ENCODE results near the gene TANGO2. TPM values are rescaled to one million over a fixed set of nuclear protein-coding genes. Genes with fewer than 3 reads are reported as not detected.

The TANGO2 gene
- total and polyA plus RNA-seq, 10 of the 15 experiments (the other 5 are each of a cell fraction or from before 2014, with no cell fraction given) = 4.0 to 24.8 (median 20.9) TPM

GRCh38 chr22:19988965-19989724 lies 31.8 kb upstream of the TANGO2 start (continued):
- TF ChIP-seq, protein P1, sequence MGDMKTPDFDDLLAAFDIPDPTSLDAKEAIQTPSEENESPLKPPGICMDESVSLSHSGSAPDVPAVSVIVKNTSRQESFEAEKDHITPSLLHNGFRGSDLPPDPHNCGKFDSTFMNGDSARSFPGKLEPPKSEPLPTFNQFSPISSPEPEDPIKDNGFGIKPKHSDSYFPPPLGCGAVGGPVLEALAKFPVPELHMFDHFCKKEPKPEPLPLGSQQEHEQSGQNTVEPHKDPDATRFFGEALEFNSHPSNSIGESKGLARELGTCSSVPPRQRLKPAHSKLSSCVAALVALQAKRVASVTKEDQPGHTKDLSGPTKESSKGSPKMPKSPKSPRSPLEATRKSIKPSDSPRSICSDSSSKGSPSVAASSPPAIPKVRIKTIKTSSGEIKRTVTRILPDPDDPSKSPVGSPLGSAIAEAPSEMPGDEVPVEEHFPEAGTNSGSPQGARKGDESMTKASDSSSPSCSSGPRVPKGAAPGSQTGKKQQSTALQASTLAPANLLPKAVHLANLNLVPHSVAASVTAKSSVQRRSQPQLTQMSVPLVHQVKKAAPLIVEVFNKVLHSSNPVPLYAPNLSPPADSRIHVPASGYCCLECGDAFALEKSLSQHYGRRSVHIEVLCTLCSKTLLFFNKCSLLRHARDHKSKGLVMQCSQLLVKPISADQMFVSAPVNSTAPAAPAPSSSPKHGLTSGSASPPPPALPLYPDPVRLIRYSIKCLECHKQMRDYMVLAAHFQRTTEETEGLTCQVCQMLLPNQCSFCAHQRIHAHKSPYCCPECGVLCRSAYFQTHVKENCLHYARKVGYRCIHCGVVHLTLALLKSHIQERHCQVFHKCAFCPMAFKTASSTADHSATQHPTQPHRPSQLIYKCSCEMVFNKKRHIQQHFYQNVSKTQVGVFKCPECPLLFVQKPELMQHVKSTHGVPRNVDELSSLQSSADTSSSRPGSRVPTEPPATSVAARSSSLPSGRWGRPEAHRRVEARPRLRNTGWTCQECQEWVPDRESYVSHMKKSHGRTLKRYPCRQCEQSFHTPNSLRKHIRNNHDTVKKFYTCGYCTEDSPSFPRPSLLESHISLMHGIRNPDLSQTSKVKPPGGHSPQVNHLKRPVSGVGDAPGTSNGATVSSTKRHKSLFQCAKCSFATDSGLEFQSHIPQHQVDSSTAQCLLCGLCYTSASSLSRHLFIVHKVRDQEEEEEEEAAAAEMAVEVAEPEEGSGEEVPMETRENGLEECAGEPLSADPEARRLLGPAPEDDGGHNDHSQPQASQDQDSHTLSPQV (IDR thresholded peaks at IDR 0.05) = no peak
- TF ChIP-seq SUPT20H (IDR thresholded peaks at IDR 0.05; ENCODE audit: borderline replicate concordance, control insufficient read depth, low read depth, low read length) (no peak), DPF2 (IDR thresholded peaks at IDR 0.05) (no peak), EZH2 (IDR thresholded peaks at IDR 0.05; ENCODE audit: borderline replicate concordance, control insufficient read depth, low read depth, low read length) (no peak), HDAC2 (IDR thresholded peaks at IDR 0.05) (no peak), CBX5 (IDR thresholded peaks at IDR 0.05; ENCODE audit: low read depth) (no peak), WRNIP1 (IDR thresholded peaks at IDR 0.05; ENCODE audit: borderline replicate concordance, low read depth, low read length) (no peak), SIX5 (IDR thresholded peaks at IDR 0.05; ENCODE audit: low read depth, low read length, severe bottlenecking) (no peak)
- TF ChIP-seq, protein P2, sequence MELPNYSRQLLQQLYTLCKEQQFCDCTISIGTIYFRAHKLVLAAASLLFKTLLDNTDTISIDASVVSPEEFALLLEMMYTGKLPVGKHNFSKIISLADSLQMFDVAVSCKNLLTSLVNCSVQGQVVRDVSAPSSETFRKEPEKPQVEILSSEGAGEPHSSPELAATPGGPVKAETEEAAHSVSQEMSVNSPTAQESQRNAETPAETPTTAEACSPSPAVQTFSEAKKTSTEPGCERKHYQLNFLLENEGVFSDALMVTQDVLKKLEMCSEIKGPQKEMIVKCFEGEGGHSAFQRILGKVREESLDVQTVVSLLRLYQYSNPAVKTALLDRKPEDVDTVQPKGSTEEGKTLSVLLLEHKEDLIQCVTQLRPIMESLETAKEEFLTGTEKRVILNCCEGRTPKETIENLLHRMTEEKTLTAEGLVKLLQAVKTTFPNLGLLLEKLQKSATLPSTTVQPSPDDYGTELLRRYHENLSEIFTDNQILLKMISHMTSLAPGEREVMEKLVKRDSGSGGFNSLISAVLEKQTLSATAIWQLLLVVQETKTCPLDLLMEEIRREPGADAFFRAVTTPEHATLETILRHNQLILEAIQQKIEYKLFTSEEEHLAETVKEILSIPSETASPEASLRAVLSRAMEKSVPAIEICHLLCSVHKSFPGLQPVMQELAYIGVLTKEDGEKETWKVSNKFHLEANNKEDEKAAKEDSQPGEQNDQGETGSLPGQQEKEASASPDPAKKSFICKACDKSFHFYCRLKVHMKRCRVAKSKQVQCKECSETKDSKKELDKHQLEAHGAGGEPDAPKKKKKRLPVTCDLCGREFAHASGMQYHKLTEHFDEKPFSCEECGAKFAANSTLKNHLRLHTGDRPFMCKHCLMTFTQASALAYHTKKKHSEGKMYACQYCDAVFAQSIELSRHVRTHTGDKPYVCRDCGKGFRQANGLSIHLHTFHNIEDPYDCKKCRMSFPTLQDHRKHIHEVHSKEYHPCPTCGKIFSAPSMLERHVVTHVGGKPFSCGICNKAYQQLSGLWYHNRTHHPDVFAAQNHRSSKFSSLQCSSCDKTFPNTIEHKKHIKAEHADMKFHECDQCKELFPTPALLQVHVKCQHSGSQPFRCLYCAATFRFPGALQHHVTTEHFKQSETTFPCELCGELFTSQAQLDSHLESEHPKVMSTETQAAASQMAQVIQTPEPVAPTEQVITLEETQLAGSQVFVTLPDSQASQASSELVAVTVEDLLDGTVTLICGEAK (IDR thresholded peaks at IDR 0.05; ENCODE audit: borderline replicate concordance) = no peak
